Adrenal gland (tissue), 5 donors: ENCODE results near the gene PTK7.

Source experiments
- POLR2A ChIP-seq, 2 donors: fragments of 450-650 bp; IDR thresholded peaks; one replicate each; pipeline ENCODE4 v1.6.1; 2017; ENCODE audit warnings: antibody characterized with exemption in 2 of 2, mild to moderate bottlenecking in 2 of 2, moderate library complexity in 1 of 2
- TF ChIP-seq, protein P1 (sequence below), 6 experiments: fragments of 450-650 bp in 4 of 6; fragments of 200-600 bp in 2 of 6; sonication (generic) in 1 of 6; IDR thresholded peaks; 1 replicate in 5 of 6; 2 replicates in 1 of 6; pipeline versions ENCODE4 v1.5.1 to v1.8.0; 2016 to 2021; ENCODE audit warnings: antibody characterized with exemption in 6 of 6, mild to moderate bottlenecking in 2 of 6, moderate library complexity in 1 of 6
- donor health status: DM: no; HTN: no; CAD: no.

- TF ChIP-seq, protein P1, sequence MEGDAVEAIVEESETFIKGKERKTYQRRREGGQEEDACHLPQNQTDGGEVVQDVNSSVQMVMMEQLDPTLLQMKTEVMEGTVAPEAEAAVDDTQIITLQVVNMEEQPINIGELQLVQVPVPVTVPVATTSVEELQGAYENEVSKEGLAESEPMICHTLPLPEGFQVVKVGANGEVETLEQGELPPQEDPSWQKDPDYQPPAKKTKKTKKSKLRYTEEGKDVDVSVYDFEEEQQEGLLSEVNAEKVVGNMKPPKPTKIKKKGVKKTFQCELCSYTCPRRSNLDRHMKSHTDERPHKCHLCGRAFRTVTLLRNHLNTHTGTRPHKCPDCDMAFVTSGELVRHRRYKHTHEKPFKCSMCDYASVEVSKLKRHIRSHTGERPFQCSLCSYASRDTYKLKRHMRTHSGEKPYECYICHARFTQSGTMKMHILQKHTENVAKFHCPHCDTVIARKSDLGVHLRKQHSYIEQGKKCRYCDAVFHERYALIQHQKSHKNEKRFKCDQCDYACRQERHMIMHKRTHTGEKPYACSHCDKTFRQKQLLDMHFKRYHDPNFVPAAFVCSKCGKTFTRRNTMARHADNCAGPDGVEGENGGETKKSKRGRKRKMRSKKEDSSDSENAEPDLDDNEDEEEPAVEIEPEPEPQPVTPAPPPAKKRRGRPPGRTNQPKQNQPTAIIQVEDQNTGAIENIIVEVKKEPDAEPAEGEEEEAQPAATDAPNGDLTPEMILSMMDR (IDR thresholded peaks at IDR 0.05): no peak
- TF ChIP-seq POLR2A (IDR thresholded peaks at IDR 0.05): no peak
Measured at GRCh38 chr6:43078691-43079090, 2.6 kb downstream of the PTK7 start.
